ENCODE measurements around the gene ADAP1. TPM values are rescaled to one million over a fixed set of nuclear protein-coding genes. Genes with fewer than 3 reads are reported as not detected.

The ADAP1 gene
- total and polyA plus RNA-seq, 2 of the 13 experiments (the other 11 are each of a cell fraction or from before 2014, with no cell fraction given), result 10.5 to 24.6 TPM

- TF ChIP-seq, protein P1, sequence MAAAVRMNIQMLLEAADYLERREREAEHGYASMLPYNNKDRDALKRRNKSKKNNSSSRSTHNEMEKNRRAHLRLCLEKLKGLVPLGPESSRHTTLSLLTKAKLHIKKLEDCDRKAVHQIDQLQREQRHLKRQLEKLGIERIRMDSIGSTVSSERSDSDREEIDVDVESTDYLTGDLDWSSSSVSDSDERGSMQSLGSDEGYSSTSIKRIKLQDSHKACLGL (CRISPR knock-in tag; IDR thresholded peaks at IDR 0.05), result no peak; the same call in 1 of the 2 replicates
- TF ChIP-seq ZNF644 (CRISPR knock-in tag; IDR thresholded peaks at IDR 0.05; ENCODE audit: low read depth) (no peak), GMEB1 (CRISPR knock-in tag; IDR thresholded peaks at IDR 0.05; ENCODE audit: borderline replicate concordance) (no peak), MYPOP (CRISPR knock-in tag; IDR thresholded peaks at IDR 0.05) (no peak), KAT7 (CRISPR knock-in tag; IDR thresholded peaks at IDR 0.05; ENCODE audit: borderline replicate concordance) (peak; percentile 77; the same call in 1 of the 2 replicates), MTA1 (CRISPR knock-in tag; IDR thresholded peaks at IDR 0.05; ENCODE audit: borderline replicate concordance) (no peak; the same call in 1 of the 2 replicates), MBD4 (IDR thresholded peaks at IDR 0.05; ENCODE audit: borderline replicate concordance, low read length) (no peak), ZFP37 (CRISPR knock-in tag; IDR thresholded peaks at IDR 0.05; ENCODE audit: borderline replicate concordance) (no peak), ZNF350 (CRISPR knock-in tag; IDR thresholded peaks at IDR 0.05; ENCODE audit: borderline replicate concordance, low read depth) (peak; percentile 34), SALL2 (CRISPR knock-in tag; IDR thresholded peaks at IDR 0.05) (peak; percentile 48), EED (CRISPR knock-in tag; IDR thresholded peaks at IDR 0.05) (no peak), ZNF142 (CRISPR knock-in tag; IDR thresholded peaks at IDR 0.05) (no peak), ZNF775 (CRISPR knock-in tag; IDR thresholded peaks at IDR 0.05; ENCODE audit: borderline replicate concordance) (no peak), SMAD1 (CRISPR knock-in tag; IDR thresholded peaks at IDR 0.05; ENCODE audit: borderline replicate concordance, low read depth) (no peak), IRF2 (CRISPR knock-in tag; IDR thresholded peaks at IDR 0.05) (peak; percentile 29; the same call in 1 of the 2 replicates), ZBTB38 (CRISPR knock-in tag; IDR thresholded peaks at IDR 0.05) (no peak), ATM (IDR thresholded peaks at IDR 0.05; ENCODE audit: borderline replicate concordance) (no peak), EEA1 (CRISPR knock-in tag; IDR thresholded peaks at IDR 0.05; ENCODE audit: borderline replicate concordance) (no peak; the same call in 1 of the 2 replicates), CERS6 (CRISPR knock-in tag; IDR thresholded peaks at IDR 0.05) (no peak)
Measured at GRCh38 chr7:983004-983615, 28.6 kb upstream of the ADAP1 start, which contains the start of gene CYP2W1 (continued).
